GM21526 (cell line): ENCODE data around the gene OR4M1.
"Not testable (repeated sequence)": the region's sequence is repeated elsewhere in the genome, so short reads cannot be mapped to it uniquely, and the experiment has no call there.

Source experiments
- ATAC-seq: cut with Tn5 transposase; IDR thresholded peaks from one replicate; pipeline ENCODE4 v1.9.1; 2021; ENCODE audit warnings: moderate library complexity; ENCODE audit not compliant: unreplicated experiment, low FRiP score

OR4M1 gene

GRCh38 chr14:19819879-19820278 lies 46.6 kb downstream of the OR4M1 start:
- ATAC-seq: not testable (repeated sequence)

GRCh38 chr14:19821016-19821415 lies 47.7 kb downstream of the OR4M1 start:
- not testable (repeated sequence) for ATAC-seq

GRCh38 chr14:19823178-19823577 lies 49.9 kb downstream of the OR4M1 start:
- ATAC-seq: no peak

DNA sequence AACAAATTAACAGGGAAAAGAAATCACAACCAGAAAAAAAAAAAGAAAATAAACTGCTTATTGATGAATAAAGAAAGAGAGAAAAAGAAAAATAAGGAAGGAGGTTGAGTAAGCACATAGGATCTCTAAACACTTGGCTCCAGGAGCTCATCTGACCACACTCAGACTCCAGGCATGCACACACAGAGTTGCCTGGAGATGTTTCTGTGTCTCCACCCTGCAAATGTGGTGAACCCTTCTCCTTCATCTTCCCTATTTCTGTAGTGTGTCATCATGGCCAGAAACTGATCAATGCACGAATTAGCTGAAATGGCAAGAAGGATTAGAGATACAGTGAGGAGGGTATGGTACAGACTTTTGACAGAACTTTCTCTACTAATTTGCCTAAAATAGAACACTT lies 50.5 kb downstream of the OR4M1 start:
- no peak for ATAC-seq

DNA sequence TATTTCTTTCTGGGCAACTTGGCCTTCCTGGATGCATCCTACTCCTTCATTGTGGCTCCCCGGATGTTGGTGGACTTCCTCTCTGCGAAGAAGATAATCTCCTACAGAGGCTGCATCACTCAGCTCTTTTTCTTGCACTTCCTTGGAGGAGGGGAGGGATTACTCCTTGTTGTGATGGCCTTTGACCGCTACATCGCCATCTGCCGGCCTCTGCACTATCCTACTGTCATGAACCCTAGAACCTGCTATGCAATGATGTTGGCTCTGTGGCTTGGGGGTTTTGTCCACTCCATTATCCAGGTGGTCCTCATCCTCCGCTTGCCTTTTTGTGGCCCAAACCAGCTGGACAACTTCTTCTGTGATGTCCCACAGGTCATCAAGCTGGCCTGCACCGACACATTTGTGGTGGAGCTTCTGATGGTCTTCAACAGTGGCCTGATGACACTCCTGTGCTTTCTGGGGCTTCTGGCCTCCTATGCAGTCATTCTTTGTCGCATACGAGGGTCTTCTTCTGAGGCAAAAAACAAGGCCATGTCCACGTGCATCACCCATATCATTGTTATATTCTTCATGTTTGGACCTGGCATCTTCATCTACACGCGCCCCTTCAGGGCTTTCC lies 54.4 kb downstream of the OR4M1 start:
- ATAC-seq: not testable (repeated sequence)

DNA sequence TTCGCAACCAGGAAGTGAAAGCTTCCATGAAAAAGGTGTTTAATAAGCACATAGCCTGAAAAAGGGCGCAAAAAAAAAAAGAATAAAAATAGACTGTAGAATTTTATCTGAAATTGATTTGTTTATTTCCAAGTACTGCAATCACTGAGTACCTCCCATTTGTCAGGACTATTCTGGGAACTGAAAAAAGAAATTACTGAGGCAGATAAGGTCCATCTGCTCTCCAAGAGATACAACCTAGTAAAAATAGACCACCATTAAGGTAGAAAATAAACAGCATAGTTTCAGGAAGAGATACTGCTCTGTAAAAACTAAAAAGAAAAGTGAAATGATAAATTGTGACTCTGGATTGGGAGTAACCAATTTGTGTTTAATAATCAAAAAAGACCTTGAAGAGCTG lies 55.0 kb downstream of the OR4M1 start:
- ATAC-seq: no peak
